C4-2B (cell line): ENCODE measurements around the gene EFNB1.

Experiments used
- CTCF ChIP-seq: fragments of 450-650 bp; conservative IDR thresholded peaks from 2 replicates; pipeline ENCODE4 v1.5.1; 2017; ENCODE audit warnings: mild to moderate bottlenecking
- ZFX ChIP-seq: fragments of 450-650 bp; IDR thresholded peaks from 2 replicates; pipeline ENCODE4 v1.6.1; 2017

GRCh38 chrX:68880846-68881552, 52.2 kb downstream of the EFNB1 start:
- TF ChIP-seq CTCF (no peak), ZFX (no peak)
